HG02840 (cell line): Measurements from ENCODE around the gene POLD2.

ENCODE experiments used
- ATAC-seq: cut with Tn5 transposase; IDR thresholded peaks from one replicate; pipeline ENCODE4 v1.9.1; 2021; ENCODE audit warnings: mild to moderate bottlenecking, moderate library complexity, moderate number of reproducible peaks; ENCODE audit not compliant: unreplicated experiment, low FRiP score

The POLD2 gene

GRCh38 chr7:44103566-44103922 lies 19.8 kb downstream of the POLD2 start:
- ATAC-seq, result no peak

GRCh38 chr7:44102846-44103565 lies 20.3 kb downstream of the POLD2 start:
- no peak for ATAC-seq

DNA sequence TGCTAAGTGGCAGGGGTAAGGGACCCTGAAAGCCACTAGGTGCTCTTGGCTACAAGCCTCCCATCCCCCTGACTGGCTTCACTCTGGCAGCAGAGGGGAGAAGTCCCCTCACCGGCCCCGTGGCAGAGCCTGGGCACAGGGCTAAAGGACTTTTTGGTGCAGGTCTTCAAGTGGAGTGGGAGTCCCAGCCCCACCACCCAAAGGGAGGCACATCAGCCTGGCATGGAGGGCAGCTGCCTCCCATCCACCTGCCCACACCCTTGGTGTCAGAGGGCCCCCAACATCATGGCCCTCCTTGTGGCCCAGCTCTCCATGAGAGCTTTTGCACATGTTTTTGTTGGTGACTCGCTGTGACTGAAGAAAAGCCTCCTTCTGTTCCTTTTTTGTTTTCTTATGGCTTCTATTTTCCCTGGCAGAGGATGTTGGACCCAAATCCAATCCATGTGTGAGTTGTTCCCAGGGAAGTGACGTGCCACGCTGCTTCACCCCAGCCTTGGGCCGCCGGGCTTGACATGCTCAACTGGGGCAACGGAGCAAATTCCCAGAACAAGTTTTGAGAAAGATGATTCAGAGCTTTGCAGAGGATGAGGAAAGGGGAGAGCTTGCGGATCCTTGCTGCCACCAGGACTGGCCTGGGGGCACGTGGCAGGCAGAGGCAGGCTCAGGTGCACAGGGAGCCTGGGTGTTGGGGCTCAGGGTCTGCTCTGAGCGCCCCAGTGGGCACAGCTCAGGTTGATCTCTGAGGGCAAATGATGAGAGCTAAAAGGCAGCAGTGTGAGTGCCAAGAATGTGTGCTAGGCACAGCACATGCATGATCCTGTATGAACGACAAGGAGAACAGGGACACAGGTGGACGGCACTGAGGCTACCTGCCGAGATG lies 21.1 kb downstream of the POLD2 start:
- no peak for ATAC-seq

- ATAC-seq, result no peak
Measured at GRCh38 chr7:44101303-44101965, 21.9 kb downstream of the POLD2 start.

DNA sequence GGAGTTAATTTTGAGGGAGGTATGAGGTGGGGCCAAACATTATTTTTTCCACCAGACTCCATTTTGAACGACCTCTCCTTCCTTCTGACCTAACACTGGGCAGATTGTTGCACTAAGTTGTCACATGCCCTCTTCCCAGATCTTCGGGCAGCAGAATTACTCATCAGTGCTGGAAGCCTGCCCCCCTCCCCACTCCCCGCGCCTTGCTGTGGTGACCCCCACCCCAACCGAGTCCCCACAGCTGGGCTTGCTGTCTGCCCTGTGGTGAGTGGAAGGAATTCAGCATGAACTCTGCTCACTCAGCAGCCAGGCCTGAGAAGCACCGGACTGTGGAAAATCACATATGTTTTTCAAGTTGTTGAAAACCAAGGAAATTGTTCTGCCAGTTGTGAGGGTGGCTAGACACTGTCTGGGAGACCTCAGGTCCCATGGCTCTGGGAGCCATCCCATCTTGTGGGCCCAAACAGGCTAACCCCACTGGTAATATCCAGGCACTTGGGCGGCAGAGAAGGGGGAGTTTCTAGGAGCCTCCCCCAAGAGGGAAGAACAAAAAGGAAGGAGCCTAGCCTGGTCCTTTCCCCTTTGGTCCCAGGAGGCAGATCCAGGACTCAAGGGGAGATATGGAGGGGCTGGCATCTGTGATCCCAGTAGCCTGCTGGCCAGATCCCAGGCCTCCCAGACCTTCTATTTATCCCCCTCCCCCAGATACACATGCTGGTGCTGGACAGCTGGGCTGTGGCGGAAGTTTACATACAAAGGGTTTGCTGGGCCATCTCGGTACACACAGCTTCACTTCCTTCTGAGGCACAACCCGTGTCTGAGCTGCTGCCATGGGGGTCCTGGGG lies 22.7 kb downstream of the POLD2 start:
- ATAC-seq, result no peak

DNA sequence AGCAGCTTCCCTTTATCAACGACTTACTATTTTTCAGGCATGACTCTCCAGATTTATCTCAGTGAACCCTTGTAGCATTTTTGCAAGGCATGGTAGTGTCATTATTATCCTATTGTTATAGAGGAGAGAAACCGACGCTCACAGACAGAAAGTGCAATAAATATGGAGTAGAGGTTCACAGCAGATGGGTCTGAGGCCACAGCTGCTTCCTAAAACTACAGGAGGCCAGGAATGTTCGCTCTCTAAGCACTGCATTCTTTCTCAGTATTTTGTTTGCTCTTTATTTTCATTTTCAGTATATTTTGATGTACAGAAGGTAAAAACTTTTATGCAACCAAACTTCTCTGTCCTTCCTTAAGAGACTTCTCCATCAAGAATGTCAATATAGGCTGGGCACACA lies 23.7 kb downstream of the POLD2 start:
- no peak for ATAC-seq

DNA sequence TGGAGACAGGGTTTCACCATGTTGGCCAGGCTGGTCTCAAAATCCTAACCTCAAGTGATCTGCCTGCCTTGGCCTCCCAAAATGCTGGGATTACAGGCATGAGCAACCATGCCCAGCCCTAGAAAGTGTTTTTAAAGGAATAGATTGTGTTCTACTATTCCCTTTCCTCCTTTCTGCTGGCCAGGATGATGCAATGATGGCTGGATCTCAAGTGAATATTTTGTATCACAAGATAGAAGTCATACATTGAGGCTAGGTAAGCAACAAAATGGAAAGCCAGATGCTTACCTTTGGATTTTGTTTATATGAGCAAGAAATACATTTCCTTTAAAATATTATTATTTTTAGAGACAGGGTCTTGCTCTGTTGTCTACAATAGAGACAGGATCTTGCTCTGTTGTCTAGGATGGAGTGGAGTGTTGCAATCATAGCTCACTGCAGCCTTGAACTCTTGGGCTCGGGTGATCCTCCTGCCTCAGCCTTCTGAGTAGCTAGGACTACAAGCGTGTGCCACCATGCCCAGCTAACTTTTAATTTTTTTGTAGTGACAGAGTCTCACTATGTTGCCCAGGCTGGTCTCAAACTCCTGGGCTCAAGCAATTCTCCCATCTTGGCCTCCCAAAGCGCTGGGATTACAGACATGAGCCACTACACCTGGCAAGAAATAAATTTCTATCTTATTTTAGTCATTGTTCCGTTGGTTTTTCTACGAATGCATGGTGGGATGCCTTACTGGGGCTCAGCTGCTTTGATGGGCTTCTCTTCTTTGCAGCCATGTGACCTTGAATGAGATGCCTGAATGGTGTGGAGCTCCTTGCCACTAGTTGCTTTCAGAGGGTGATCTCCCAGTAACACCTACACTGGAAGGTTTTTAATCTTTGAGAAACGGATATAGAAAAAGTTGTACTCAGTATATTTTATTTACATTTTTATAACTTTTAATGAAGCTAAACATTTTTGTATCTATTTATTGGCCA lies 25.0 kb downstream of the POLD2 start:
- ATAC-seq, result no peak

DNA sequence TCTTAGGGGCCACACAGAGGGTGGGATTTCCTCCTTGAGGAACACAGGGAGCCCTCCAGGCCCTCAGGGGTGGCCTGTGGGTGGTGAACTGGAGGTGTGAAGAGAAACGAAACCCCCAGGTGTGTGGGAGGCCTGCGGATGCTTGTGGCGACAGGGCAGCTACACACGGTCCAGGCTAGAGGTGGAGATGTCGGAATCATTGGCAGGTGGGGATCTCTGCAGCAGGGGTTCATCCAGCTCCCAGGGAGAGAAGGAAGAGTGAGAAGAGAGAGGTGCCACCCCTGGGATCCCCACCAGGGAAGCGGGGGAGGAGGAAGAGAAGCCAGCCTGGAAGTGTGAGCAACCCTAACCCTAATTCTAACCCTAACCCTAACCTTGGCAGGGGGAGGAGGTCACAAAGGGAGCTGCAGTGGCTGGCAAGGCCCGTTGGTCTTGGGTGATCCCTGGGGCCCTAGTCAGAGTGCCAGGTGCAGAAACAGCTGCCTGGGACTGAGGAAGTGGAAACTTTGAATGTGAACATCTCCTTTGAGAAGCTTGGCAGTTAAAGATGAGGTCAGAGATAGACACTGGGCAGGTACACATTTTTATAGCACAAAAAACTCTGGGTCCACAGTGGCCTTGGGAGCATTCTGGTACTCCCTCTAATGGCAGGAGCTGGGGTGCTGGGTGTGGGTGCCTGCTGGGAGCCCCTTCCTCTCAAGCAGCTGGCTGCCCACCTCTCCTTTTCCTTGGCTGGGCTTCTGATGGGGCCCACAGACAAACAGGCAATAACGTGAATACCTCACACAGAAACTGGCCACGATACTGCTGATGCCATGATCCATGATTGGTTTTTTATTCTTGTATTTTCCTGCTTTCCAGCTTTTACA lies 26.1 kb downstream of the POLD2 start:
- ATAC-seq, result peak; percentile 68

DNA sequence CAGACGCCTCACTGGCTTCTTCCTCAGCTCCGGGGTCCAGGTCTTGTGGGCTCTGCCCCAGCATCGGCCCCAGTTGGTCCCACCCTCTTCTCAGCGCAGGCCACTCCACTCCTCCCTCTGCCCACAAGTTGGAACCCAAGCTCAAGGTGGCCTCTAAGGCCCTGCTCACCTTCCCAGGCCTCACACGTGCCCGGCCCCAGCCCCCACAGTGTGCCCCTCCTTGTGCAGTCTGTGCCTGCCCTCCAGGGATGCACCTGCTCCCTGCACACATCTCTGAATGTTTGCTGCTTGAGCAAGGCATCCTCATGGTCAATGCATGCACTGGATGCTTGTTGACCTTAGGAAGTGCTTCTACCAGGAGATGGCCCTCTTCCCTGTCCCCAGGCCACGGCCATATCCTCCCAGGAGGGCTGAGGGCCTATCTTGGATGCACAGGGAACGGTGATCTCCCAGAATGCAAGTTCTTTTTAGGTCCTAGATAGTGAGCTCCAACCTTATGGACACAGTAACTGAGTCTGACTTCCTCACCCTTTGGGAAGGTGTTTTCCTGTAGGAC lies 26.9 kb downstream of the POLD2 start:
- no peak for ATAC-seq

GRCh38 chr7:44095781-44096180 lies 27.6 kb downstream of the POLD2 start:
- ATAC-seq, result no peak

GRCh38 chr7:44094883-44095592 lies 28.3 kb downstream of the POLD2 start:
- no peak for ATAC-seq

GRCh38 chr7:44094365-44094764 lies 29.0 kb downstream of the POLD2 start:
- no peak for ATAC-seq

GRCh38 chr7:44093102-44093641 lies 30.2 kb downstream of the POLD2 start:
- no peak for ATAC-seq

- no peak for ATAC-seq
Measured at GRCh38 chr7:44087911-44088838, 35.2 kb downstream of the POLD2 start.

DNA sequence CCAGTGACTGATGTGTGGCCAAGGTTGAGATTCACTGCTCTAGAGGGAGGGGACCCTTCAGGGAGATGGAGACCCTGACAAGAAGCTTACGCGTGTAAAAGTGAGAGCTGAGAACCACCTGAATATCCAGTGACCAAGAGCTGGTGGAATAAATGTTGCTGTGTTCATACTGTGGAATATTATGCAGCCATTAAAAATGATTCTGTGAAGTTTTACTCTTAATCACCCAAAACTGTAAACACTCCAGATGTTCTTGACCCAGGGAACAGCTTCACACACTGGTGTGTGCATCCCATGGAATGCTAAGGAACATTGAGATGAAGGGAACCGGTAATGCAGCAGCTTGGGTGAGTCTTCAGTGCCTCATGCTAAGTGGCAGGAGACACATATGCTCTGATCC lies 36.7 kb downstream of the POLD2 start:
- ATAC-seq, result no peak

GRCh38 chr7:44085546-44085945 lies 37.8 kb downstream of the POLD2 start:
- ATAC-seq, result no peak
